H1 (cell line): ENCODE results near the gene RNF214. TPM values are rescaled to one million over a fixed set of nuclear protein-coding genes. Genes with fewer than 3 reads are reported as not detected.

Experiments used
- CTCF ChIA-PET: fragments of 300-600 bp; sonication (Branson Sonifier 250); formaldehyde crosslinking; loops from one replicate; lab custom pipeline; 2021; ENCODE audit not compliant: partially characterized antibody; lab: Charles Lee
- POLR2A ChIA-PET: fragments of 300-600 bp; sonication (Branson Sonifier 250); formaldehyde crosslinking; loops from one replicate; lab custom pipeline; 2021; ENCODE audit warnings: inconsistent platforms; ENCODE audit not compliant: partially characterized antibody; lab: Charles Lee
- DNase-seq, 2 experiments: peaks; one replicate each; pipeline versions ENCODE4 v3.0.0 to v3.0.0-alpha.2; 2010 to 2022; ENCODE audit warnings: low spot score in 2 of 2, low read depth in 1 of 2, mixed read lengths in 1 of 2
- FAIRE-seq: peaks from 2 replicates; lab custom pipeline; 2011; peaks lifted over from hg19 to GRCh38; lab: Jason Lieb, UNC
- H2AFZ ChIP-seq: 2 replicates; pipeline ENCODE4 v1.8.1; 2012; ENCODE audit warnings: low read length, inconsistent platforms
- H2AK5ac ChIP-seq: 2 replicates; pipeline ENCODE4 v1.6.1; 2013; ENCODE audit warnings: low read depth, low read length
- H2BK120ac ChIP-seq: replicated peaks from 2 replicates; pipeline ENCODE3; 2013; ENCODE audit warnings: low read depth, low read length, inconsistent platforms
- H2BK12ac ChIP-seq: 2 replicates; pipeline ENCODE4 v1.6.1; 2013; ENCODE audit warnings: low read depth, low read length
- H2BK15ac ChIP-seq: 2 replicates; pipeline ENCODE4 v1.6.1; 2013; ENCODE audit warnings: low read length
- H2BK20ac ChIP-seq: 2 replicates; pipeline ENCODE4 v1.6.1; 2013; ENCODE audit warnings: low read length
- H2BK5ac ChIP-seq: 2 replicates; pipeline ENCODE4 v1.6.1; 2013; ENCODE audit warnings: low read depth, low read length
- H3K14ac ChIP-seq: 2 replicates; pipeline ENCODE4 v1.6.1; 2013; ENCODE audit warnings: inconsistent platforms; ENCODE audit not compliant: insufficient read length
- H3K18ac ChIP-seq: 2 replicates; pipeline ENCODE4 v1.6.1; 2013; ENCODE audit warnings: low read length; ENCODE audit errors: extremely low read depth
- H3K23ac ChIP-seq: 2 replicates; pipeline ENCODE4 v1.6.1; 2013; ENCODE audit warnings: inconsistent platforms; ENCODE audit not compliant: insufficient read length
- H3K23me2 ChIP-seq: 2 replicates; pipeline ENCODE4 v1.6.1; 2013; ENCODE audit warnings: low read depth, low read length
- H3K27ac ChIP-seq: 2 replicates; pipeline ENCODE4 v1.6.1; 2011; ENCODE audit warnings: low read depth, low read length, inconsistent platforms
- H3K27me3 ChIP-seq, 4 experiments: replicated peaks in 1 of 4; 1 replicate in 1 of 4; 2 replicates in 3 of 4; pipeline versions ENCODE4 v1.6.1 to v1.8.1; 2011 to 2013; ENCODE audit warnings: low read length in 3 of 4, mild to moderate bottlenecking in 3 of 4, inconsistent platforms in 2 of 4, mixed read lengths in 2 of 4, moderate library complexity in 1 of 4; ENCODE audit not compliant: control insufficient read depth in 3 of 4, insufficient read depth in 3 of 4; ENCODE audit errors: extremely low read depth in 1 of 4
- H3K36me3 ChIP-seq, 4 experiments: 2 replicates each; pipeline versions ENCODE4 v1.6.1 to v1.8.1; 2011 to 2013; ENCODE audit warnings: mild to moderate bottlenecking in 4 of 4, low read length in 3 of 4, moderate library complexity in 2 of 4, control low read depth in 1 of 4, inconsistent platforms in 1 of 4; ENCODE audit not compliant: insufficient read depth in 4 of 4, control insufficient read depth in 2 of 4
- H3K4ac ChIP-seq: replicated peaks from 2 replicates; pipeline ENCODE3; 2013; ENCODE audit warnings: low read length, low read depth, mixed read lengths, inconsistent platforms; ENCODE audit not compliant: insufficient read length
- H3K4me1 ChIP-seq, 4 experiments: replicated peaks in 1 of 4; 1 replicate in 1 of 4; 2 replicates in 3 of 4; pipeline versions ENCODE4 v1.6.1 to v1.8.1; 2011 to 2013; ENCODE audit warnings: low read length in 3 of 4, inconsistent platforms in 2 of 4, mixed read lengths in 1 of 4; ENCODE audit not compliant: insufficient read depth in 4 of 4, control insufficient read depth in 3 of 4
- H3K4me2 ChIP-seq, 2 experiments: 2 replicates each; pipeline versions ENCODE4 v1.6.1 to v1.8.1; 2011 to 2013; ENCODE audit warnings: low read depth in 2 of 2, low read length in 2 of 2, control low read depth in 1 of 2, inconsistent platforms in 1 of 2, mild to moderate bottlenecking in 1 of 2; ENCODE audit not compliant: insufficient read depth in 1 of 2
- H3K4me3 ChIP-seq, 4 experiments: fragments of 200-600, 300-600 bp in 1 of 4; sonication (generic), shearing (Covaris generic), sonication (Bioruptor Twin) in 1 of 4; 2 replicates each; pipeline versions ENCODE4 v1.5.1 to v1.8.1; 2011 to 2016; ENCODE audit warnings: low read length in 4 of 4, low read depth in 3 of 4, control low read depth in 2 of 4, inconsistent platforms in 2 of 4, mild to moderate bottlenecking in 2 of 4, mixed read lengths in 1 of 4, moderate library complexity in 1 of 4; ENCODE audit not compliant: insufficient read depth in 2 of 4; ENCODE audit errors: extremely low read depth in 1 of 4
- H3K56ac ChIP-seq: replicated peaks from 2 replicates; pipeline ENCODE3; 2013; ENCODE audit warnings: low read depth, mild to moderate bottlenecking, mixed read lengths, low read length, inconsistent platforms; ENCODE audit not compliant: insufficient read length
- H3K79me1 ChIP-seq: 2 replicates; pipeline ENCODE4 v1.6.1; 2013; ENCODE audit warnings: low read depth, low read length, control low read depth
- H3K79me2 ChIP-seq, 2 experiments: 2 replicates each; pipeline versions ENCODE4 v1.6.1 to v1.8.1; 2012 to 2013; ENCODE audit warnings: low read length in 2 of 2, mild to moderate bottlenecking in 2 of 2, inconsistent platforms in 1 of 2; ENCODE audit not compliant: insufficient read depth in 2 of 2, control insufficient read depth in 1 of 2
- H3K9ac ChIP-seq, 4 experiments: replicated peaks in 1 of 4; 1 replicate in 1 of 4; 2 replicates in 3 of 4; pipeline versions ENCODE4 v1.6.1 to v1.8.1; 2011 to 2013; ENCODE audit warnings: low read depth in 3 of 4, low read length in 3 of 4, control low read depth in 2 of 4, mild to moderate bottlenecking in 2 of 4, moderate library complexity in 2 of 4, inconsistent platforms in 1 of 4; ENCODE audit errors: extremely low read depth in 1 of 4
- H3K9me3 ChIP-seq, 2 experiments: 2 replicates each; pipeline versions ENCODE4 v1.6.1 to v1.8.1; 2012 to 2013; ENCODE audit warnings: mild to moderate bottlenecking in 2 of 2, moderate library complexity in 2 of 2, control low read depth in 1 of 2, inconsistent platforms in 1 of 2, low read depth in 1 of 2, low read length in 1 of 2, mixed read lengths in 1 of 2; ENCODE audit not compliant: insufficient read depth in 2 of 2
- H4K20me1 ChIP-seq, 2 experiments: replicated peaks in 1 of 2; 2 replicates each; pipeline versions ENCODE3 to v1.8.1; 2011 to 2013; ENCODE audit warnings: inconsistent platforms in 2 of 2, low read length in 2 of 2, mild to moderate bottlenecking in 1 of 2; ENCODE audit not compliant: insufficient read depth in 2 of 2, control insufficient read depth in 1 of 2
- H4K5ac ChIP-seq: 2 replicates; pipeline ENCODE4 v1.6.1; 2013; ENCODE audit warnings: low read length, low read depth, mixed read lengths, inconsistent platforms; ENCODE audit not compliant: insufficient read length
- H4K8ac ChIP-seq: 2 replicates; pipeline ENCODE4 v1.8.0; 2013; ENCODE audit warnings: mild to moderate bottlenecking, moderate library complexity, low read length, inconsistent platforms; ENCODE audit not compliant: insufficient read depth; ENCODE audit errors: extremely low read depth
- H4K91ac ChIP-seq: replicated peaks from 2 replicates; pipeline ENCODE3; 2013; ENCODE audit warnings: low read length, mixed read lengths, inconsistent platforms; ENCODE audit not compliant: insufficient read length
- BCL11A ChIP-seq, 2 experiments: IDR thresholded peaks; one replicate each; pipeline ENCODE4 v1.6.1; 2011; ENCODE audit warnings: low read depth in 2 of 2, low read length in 2 of 2, mild to moderate bottlenecking in 2 of 2
- CHD2 ChIP-seq: IDR thresholded peaks from 2 replicates; pipeline ENCODE4 v1.6.1; 2012; ENCODE audit warnings: low read length, improper control_type of control experiment
- GTF2F1 ChIP-seq: IDR thresholded peaks from 2 replicates; pipeline ENCODE4 v1.6.1; 2012; ENCODE audit warnings: low read depth, low read length, improper control_type of control experiment, borderline replicate concordance
- HDAC6 ChIP-seq: IDR thresholded peaks from one replicate; pipeline ENCODE4 v1.7.1; 2012; ENCODE audit warnings: low read depth, mild to moderate bottlenecking, inconsistent platforms, low read length, moderate library complexity
- KDM1A ChIP-seq: fragments of 200-600, 300-600 bp; sonication (generic); IDR thresholded peaks from 2 replicates; pipeline ENCODE4 v1.7.1; 2016; ENCODE audit warnings: mild to moderate bottlenecking, low read length, borderline replicate concordance
- NRF1 ChIP-seq: IDR thresholded peaks from 2 replicates; pipeline ENCODE4 v1.6.1; 2011; ENCODE audit warnings: mild to moderate bottlenecking, low read depth, low read length, improper control_type of control experiment
- SIN3A ChIP-seq, 2 experiments: IDR thresholded peaks in 1 of 2; conservative IDR thresholded peaks in 1 of 2; 2 replicates each; pipeline ENCODE4 v1.6.1; 2011 to 2012; ENCODE audit warnings: low read length in 2 of 2, improper control_type of control experiment in 1 of 2, low read depth in 1 of 2, mild to moderate bottlenecking in 1 of 2
- SIRT6 ChIP-seq: IDR thresholded peaks from one replicate; pipeline ENCODE4 v1.7.1; 2012; ENCODE audit warnings: low read length, inconsistent platforms
- SRF ChIP-seq: IDR thresholded peaks from 2 replicates; pipeline ENCODE4 v1.6.1; 2011; ENCODE audit warnings: mild to moderate bottlenecking, low read depth, low read length, moderate library complexity
- TAF1 ChIP-seq: IDR thresholded peaks from 2 replicates; pipeline ENCODE4 v1.6.1; 2011; ENCODE audit warnings: mild to moderate bottlenecking, low read depth, low read length
- WGBS, 2 experiments: shearing (Covaris generic) in 1 of 2; methylation state at CpG; one replicate each; pipeline versions ENCODE4 v1.1.6 to v1.1.7; 2013 to 2015; ENCODE audit warnings: low lambda C conversion rate in 2 of 2, mixed read lengths in 2 of 2, inconsistent platforms in 1 of 2, low coverage in 1 of 2, missing lambda C conversion rate in 1 of 2; ENCODE audit not compliant: insufficient replicate concordance in 2 of 2, insufficient coverage in 1 of 2, insufficient read length in 1 of 2; ENCODE audit errors: extremely low coverage in 1 of 2, missing lambda C conversion rate in 1 of 2; 5-methylcytosine and 5-hydroxymethylcytosine counted together
- polyA plus RNA-seq, 7 experiments: library from polyadenylated mRNA; depleted of rRNA in 3 of 7; stranded (reverse) in 5 of 7; unstranded in 2 of 7; fragments of >200 nt in 5 of 7; fragments of 200-250 nt in 2 of 7; gene quantifications; 1 replicate in 5 of 7; 2 replicates in 1 of 7; 4 replicates in 1 of 7; pipeline versions ENCODE4 v1.2.1 to v1.2.3, GENCODE V29; 2011 to 2013; ENCODE audit warnings: missing spikeins in 2 of 7, mixed read lengths in 2 of 7
- total RNA-seq: library from RNA; stranded (reverse); fragmentation: NEBNext Ultra II Directional; extraction: Animal tissue kit (Norgen Biotek cat#: 25700); gene quantifications from 2 replicates; pipeline ENCODE4 v1.2.1, GENCODE V29; 2021

RNF214 gene
- total and polyA plus RNA-seq, 2 of the 8 experiments (the other 6 are each of a cell fraction or from before 2014, with no cell fraction given) = 34.9 to 35.6 TPM

DNA sequence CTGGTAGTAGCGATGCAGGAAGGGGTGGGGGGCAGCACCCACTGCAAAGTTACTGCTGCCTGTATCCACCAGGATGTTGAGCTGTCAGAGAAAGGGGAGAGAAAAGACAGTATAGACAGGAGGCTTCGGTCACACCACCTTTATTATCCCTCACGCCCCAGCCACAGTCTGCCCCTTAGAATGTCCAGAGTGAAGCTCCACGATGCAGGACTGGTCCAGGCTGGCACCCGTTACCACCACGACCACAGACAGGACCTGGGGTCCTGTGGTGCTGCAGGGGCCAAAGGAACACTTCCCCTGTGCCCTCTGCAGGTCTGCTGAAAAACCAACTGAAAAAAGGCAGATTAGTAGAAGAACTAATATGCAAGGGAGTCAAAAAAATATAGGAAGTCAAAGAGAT, 64.4 kb downstream of the RNF214 start:
- ChIA-PET POLR2A (interaction anchor here (0.8 to 1.6 kb wide), 6 partner anchors 13 to 49 kb away, joined by 3 to 6 read pairs (median 4); no protein-coding TSS in a partner anchor), CTCF (interaction anchor here (0.9 to 2.0 kb wide), 5 partner anchors 9 to 116 kb away, joined by 3 to 10 read pairs (median 4); no protein-coding TSS in a partner anchor)
- Histone ChIP-seq H3K27ac (no peak overlapping the region), H3K27me3 (no peaks in the 10 kb centered on the region), H3K18ac (no peak overlapping the region), H3K56ac (no peak overlapping the region), H3K23me2 (no peaks in the 10 kb centered on the region)
- WGBS, 2 experiments = 80% methylated on average over 5 of the region's 6 CpGs; no CpG with 5 or more reads in 1 of the 2 experiments
- TF ChIP-seq BCL11A (IDR thresholded peaks at IDR 0.05; ENCODE audit: low read depth in 2 of 2, low read length in 2 of 2) (no peak), KDM1A (no peak), SIRT6 (no peak), TAF1 (no peak), HDAC6 (no peak), SRF (no peak), SIN3A (conservative IDR thresholded peaks at IDR 0.05 in 1 of 2, IDR thresholded peaks at IDR 0.05 in 1 of 2; ENCODE audit: low read depth in 1 of 2, low read length in 2 of 2) (no peak), NRF1 (no peak), GTF2F1 (no peak), CHD2 (no peak)
- TF ChIP-seq, all 59 proteins: peak for 0
- Histone ChIP-seq H3K4me2 (no peak overlapping the region), H3K79me1 (no peaks in the 10 kb centered on the region), H3K4me3 (no peak overlapping the region), H4K5ac (no peak overlapping the region), H2BK120ac (no peak overlapping the region), H3K9me3 (no peaks in the 10 kb centered on the region), H3K4ac (no peak overlapping the region), H3K9ac (no peak overlapping the region), H2AK5ac (no peak overlapping the region), H2AFZ (no peak overlapping the region), H2BK20ac (no peak overlapping the region), H4K91ac (no peak overlapping the region), H3K79me2 (no peaks in the 10 kb centered on the region), H2BK5ac (no peak overlapping the region), H3K23ac (no peak overlapping the region), H4K8ac (no peak overlapping the region), H3K4me1 (peaks cover 3 to 16% (median 8%) of the 10 kb centered on the region in 4 experiments), H2BK12ac (no peak overlapping the region), H4K20me1 (no peaks in the 10 kb centered on the region), H3K14ac (no peak overlapping the region), H2BK15ac (no peak overlapping the region), H3K36me3 (no peaks in the 10 kb centered on the region; a peak in 1 of 8 replicates)
- FAIRE-seq (no peak), DNase-seq (no peak)
